ENCODE measurements around the gene TIE1.
A peak's percentile ranks its signal among the peaks of the same experiment; 100 is the strongest.

The TIE1 gene

DNA sequence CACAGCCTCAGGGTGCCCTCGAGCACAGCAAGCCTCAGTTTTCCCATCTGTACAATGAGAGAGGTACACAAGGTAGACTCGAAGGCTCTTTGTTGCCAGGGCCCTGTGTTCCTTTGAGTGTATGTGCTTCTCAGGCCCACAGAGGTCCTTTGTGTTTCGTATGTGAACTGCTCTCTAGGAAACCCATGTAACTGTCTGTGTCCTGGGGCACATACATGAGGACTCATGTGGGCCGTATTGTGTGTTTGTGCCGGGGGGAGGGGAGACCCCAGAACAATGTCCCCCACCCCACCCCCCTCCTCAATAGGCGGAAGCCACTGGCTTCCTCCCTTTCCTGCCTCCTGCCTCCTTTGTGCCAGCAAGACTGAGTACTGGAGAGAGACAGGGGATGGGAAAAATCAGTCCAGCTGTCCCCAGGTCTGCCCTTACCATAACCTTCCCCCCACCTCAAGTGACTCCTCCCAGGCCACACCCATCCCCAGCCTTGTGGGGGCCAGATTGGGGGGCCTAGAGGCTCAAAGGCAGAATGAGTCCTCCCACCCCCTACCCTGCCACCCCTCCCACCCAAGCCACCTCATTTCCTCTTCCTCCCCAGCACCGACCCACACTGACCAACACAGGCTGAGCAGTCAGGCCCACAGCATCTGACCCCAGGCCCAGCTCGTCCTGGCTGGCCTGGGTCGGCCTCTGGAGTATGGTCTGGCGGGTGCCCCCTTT, at the start of gene TIE1:
Gene TIE1, plus strand, starts transcription at position 605 of the 717 bp plus-strand sequence. Its CDS starts 90 bp downstream, at position 695.
- Histone ChIP-seq H3K4me1 (ENCODE audit: insufficient read depth, low read length) (peaks cover 43% of the 10 kb centered on the region), H3K9me3 (ENCODE audit: control insufficient read depth, insufficient read depth, low read length) (no peaks in the 10 kb centered on the region), H3K36me3 (ENCODE audit: insufficient read depth, low read length) (no peaks in the 10 kb centered on the region; the same call in 1 of the 2 replicates), H3K9ac (ENCODE audit: low read depth, low read length) (peak within 1 kb of the TSS; percentile 26; the same call in 1 of the 2 replicates)

DNA sequence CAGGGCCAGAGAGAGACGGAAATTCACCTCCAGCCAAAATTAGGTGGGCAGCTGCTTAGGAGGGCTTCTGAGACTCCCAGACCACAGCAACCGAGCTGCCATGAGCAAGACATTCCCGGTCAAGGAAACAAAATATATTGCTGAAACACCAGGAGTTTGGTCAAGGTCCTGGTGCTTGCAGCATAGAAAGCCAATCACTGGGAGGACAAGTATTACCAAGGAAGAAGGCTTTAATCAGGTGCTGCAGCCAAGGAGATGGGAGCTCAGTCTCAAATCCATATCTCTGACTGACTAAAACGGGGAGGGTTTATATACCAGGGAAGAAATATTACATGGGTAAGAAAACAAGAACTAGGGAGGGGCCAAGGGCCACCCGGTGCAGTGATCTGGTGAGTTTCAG, 49.8 kb upstream of the TIE1 start:
- H3K9ac ChIP-seq (ENCODE audit: low read depth, low read length) = no peak overlapping the region
- H3K36me3 ChIP-seq (ENCODE audit: insufficient read depth, low read length) = no peaks in the 10 kb centered on the region
- no peaks in the 10 kb centered on the region for H3K4me1 ChIP-seq (ENCODE audit: insufficient read depth, low read length)
- peaks cover 15% of the 10 kb centered on the region for H3K9me3 ChIP-seq (ENCODE audit: control insufficient read depth, insufficient read depth, low read length)

- H3K9ac ChIP-seq (ENCODE audit: low read depth, low read length) = no peak overlapping the region
- H3K4me1 ChIP-seq (ENCODE audit: insufficient read depth, low read length) = no peaks in the 10 kb centered on the region
- peaks cover 8% of the 10 kb centered on the region for H3K9me3 ChIP-seq (ENCODE audit: control insufficient read depth, insufficient read depth, low read length)
- no peaks in the 10 kb centered on the region for H3K36me3 ChIP-seq (ENCODE audit: insufficient read depth, low read length)
These were observed 48.6 kb upstream of the TIE1 start for GRCh38 chr1:43252225-43252624.

GRCh38 chr1:43253173-43253572, 47.6 kb upstream of the TIE1 start:
- Histone ChIP-seq H3K4me1 (ENCODE audit: insufficient read depth, low read length) (no peaks in the 10 kb centered on the region), H3K36me3 (ENCODE audit: insufficient read depth, low read length) (no peaks in the 10 kb centered on the region), H3K9me3 (ENCODE audit: control insufficient read depth, insufficient read depth, low read length) (peaks cover 9% of the 10 kb centered on the region), H3K9ac (ENCODE audit: low read depth, low read length) (no peak overlapping the region)

- no peaks in the 10 kb centered on the region for H3K36me3 ChIP-seq (ENCODE audit: insufficient read depth, low read length)
- H3K9me3 ChIP-seq (ENCODE audit: control insufficient read depth, insufficient read depth, low read length) = peaks cover 14% of the 10 kb centered on the region
- no peak overlapping the region for H3K9ac ChIP-seq (ENCODE audit: low read depth, low read length)
- H3K4me1 ChIP-seq (ENCODE audit: insufficient read depth, low read length) = no peaks in the 10 kb centered on the region
These were observed 46.9 kb upstream of the TIE1 start for GRCh38 chr1:43253876-43254275.

DNA sequence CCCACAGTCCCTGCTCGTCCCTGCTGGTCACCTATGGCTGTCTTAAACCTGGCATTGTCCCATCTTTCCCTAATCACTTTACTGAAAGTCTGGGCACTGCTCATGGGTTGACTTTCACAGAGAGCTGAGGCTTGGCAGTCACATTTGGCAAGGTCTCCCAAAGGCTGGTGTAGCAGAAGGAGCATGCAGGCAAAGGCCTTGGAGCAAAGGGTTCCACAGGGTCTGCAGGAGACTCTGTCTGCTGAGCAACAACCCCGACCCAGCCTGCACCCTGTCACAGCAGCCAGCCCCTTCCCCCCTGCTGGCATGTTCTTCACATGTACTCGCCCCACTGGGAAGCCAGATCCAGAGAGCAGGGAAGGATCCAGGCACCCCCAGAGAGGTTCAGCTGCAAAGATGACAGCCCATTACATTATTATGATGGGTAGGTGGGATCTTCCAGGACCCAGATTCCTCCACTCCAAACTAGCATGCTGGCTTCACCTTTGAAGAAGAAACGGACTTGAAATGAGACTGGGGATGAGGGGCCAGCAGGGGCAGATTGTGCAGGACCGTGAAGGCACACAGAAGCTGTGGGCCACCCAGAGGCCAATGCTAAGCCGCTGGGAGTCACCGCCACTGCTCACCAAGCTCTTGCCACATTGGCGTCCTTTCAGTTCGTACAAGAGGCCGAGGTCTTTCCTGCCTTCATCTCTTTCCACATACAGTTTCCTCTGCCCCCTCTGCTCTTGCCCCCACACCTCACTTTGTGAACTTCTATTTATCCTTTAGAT, 45.2 kb upstream of the TIE1 start:
- no peak overlapping the region for H3K9ac ChIP-seq (ENCODE audit: low read depth, low read length)
- peaks cover 11% of the 10 kb centered on the region for H3K9me3 ChIP-seq (ENCODE audit: control insufficient read depth, insufficient read depth, low read length)
- no peaks in the 10 kb centered on the region for H3K4me1 ChIP-seq (ENCODE audit: insufficient read depth, low read length)
- H3K36me3 ChIP-seq (ENCODE audit: insufficient read depth, low read length) = no peaks in the 10 kb centered on the region

DNA sequence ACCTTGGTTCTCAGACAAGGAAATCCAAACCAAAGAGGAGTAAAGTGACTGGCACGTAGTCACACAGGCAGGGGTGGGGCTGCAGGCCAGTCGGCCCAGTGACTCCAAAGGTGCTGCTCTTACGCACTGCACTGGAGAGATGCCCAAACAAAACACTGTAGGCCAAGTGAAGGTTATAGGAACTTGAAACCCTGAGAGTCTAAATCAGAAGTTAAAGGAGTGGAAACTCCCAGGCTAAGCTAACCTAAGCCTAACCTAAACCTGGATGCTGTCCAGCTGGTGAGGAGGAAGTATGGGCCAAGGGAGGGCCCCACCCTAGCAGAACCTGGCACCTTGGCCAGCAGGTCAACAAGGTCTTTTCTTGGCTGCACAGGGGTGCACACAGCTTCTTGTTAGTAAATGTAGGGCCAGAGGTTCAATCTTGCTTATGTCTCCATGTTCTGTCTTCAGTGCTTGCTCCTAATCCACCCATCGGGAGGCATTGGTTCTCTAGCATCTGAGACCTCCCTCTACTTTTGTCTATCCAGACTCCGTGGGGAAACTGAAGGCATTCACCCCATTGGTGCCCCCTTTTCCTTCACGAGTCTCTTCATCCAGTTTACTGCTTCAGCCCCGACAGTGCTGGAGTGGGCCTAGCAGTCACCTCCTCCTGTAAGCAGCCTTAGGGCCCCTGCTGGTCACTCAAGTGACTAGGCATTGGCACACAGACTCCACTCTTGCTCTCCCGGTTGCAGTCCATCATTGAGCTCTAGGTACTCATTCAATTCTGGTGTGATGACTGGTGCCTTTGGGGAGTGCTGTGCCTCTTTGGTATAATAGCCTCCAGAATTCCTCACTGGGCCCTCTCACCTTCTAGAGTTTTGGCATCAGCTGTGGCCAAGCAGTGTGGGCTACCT, 43.9 kb upstream of the TIE1 start:
- H3K36me3 ChIP-seq (ENCODE audit: insufficient read depth, low read length) = no peaks in the 10 kb centered on the region
- peaks cover 17% of the 10 kb centered on the region for H3K9me3 ChIP-seq (ENCODE audit: control insufficient read depth, insufficient read depth, low read length)
- no peak overlapping the region for H3K9ac ChIP-seq (ENCODE audit: low read depth, low read length)
- H3K4me1 ChIP-seq (ENCODE audit: insufficient read depth, low read length) = no peaks in the 10 kb centered on the region

- Histone ChIP-seq H3K9me3 (ENCODE audit: control insufficient read depth, insufficient read depth, low read length) (peaks cover 21% of the 10 kb centered on the region), H3K4me1 (ENCODE audit: insufficient read depth, low read length) (no peaks in the 10 kb centered on the region), H3K9ac (ENCODE audit: low read depth, low read length) (no peak overlapping the region), H3K36me3 (ENCODE audit: insufficient read depth, low read length) (no peaks in the 10 kb centered on the region)
These were observed 42.4 kb upstream of the TIE1 start for GRCh38 chr1:43258370-43258769.

DNA sequence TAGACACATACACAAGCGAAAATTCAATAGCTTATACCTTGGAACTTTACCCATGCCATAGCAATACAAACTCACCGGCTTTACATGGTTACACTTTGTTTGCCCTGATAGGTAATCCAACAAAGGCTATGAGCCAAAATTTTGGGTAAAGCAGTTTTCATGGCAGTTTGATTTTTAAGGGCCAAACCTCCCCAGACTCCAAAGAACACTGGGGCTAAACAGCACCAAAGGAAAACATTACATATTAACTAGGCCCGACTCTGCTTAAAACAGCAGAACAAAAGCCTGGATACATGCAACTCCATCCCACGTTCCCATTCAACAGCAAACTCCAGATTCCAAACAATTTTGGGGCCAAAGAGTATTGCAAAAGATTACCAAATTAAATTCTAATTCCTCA, 35.4 kb upstream of the TIE1 start:
- Histone ChIP-seq H3K9me3 (ENCODE audit: control insufficient read depth, insufficient read depth, low read length) (peaks cover 15% of the 10 kb centered on the region; the same call in 1 of the 2 replicates), H3K36me3 (ENCODE audit: insufficient read depth, low read length) (no peaks in the 10 kb centered on the region), H3K4me1 (ENCODE audit: insufficient read depth, low read length) (peaks cover 10% of the 10 kb centered on the region; the same call in 1 of the 2 replicates)

DNA sequence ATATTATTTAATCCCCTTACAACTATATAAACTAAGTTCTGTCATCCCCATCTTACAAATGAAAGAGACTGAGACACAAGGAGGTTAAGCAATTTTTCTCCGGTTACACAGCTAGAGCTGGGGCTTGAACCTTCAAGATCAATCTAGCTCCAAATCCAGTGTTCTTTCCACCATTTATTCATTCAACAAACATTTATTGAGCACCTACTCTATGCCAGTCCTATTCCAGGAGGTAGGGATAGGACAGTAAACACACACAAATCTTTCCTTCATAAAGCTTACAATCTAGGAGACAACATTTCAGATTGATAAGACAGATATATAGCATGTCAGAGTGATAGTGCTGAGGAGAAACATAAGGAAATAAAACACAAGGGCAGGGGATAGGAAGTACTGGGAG, 33.9 kb upstream of the TIE1 start:
- Histone ChIP-seq H3K4me1 (ENCODE audit: insufficient read depth, low read length) (peaks cover 16% of the 10 kb centered on the region; the same call in 1 of the 2 replicates), H3K9me3 (ENCODE audit: control insufficient read depth, insufficient read depth, low read length) (peaks cover 7% of the 10 kb centered on the region; the same call in 1 of the 2 replicates), H3K9ac (ENCODE audit: low read depth, low read length) (no peak overlapping the region), H3K36me3 (ENCODE audit: insufficient read depth, low read length) (no peaks in the 10 kb centered on the region)

More for the DNA sequence above, 35.4 kb upstream of the TIE1 start:
- no peak overlapping the region for H3K9ac ChIP-seq (ENCODE audit: low read depth, low read length)

DNA sequence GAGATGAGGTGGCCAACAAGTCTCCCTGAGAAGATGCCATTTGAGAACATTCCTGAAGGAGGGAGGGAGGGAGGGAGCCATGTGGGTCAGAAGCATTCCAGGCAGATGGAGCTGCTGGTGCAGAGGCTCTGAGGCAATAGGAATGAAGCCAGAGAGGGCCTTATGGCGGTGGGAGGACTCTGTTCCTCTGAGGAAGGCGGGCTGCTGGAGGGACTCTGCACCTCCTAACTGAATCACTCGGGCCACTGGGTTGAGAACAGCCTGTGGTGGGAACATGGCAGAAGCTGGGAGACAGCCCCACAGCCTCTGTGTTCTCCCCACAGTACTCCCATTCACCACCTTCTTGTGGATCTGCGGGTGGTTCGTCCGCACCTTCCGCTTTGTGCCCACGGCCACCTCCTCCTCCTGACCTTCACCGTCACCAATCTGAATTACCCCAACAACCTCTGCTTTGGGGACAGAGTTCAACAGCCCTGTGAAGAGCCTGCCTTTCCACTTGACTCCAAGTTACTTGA, 33.4 kb upstream of the TIE1 start:
- Histone ChIP-seq H3K36me3 (ENCODE audit: insufficient read depth, low read length) (no peaks in the 10 kb centered on the region), H3K4me1 (ENCODE audit: insufficient read depth, low read length) (peaks cover 18% of the 10 kb centered on the region; the same call in 1 of the 2 replicates), H3K9ac (ENCODE audit: low read depth, low read length) (no peak overlapping the region), H3K9me3 (ENCODE audit: control insufficient read depth, insufficient read depth, low read length) (peaks cover 7% of the 10 kb centered on the region; the same call in 1 of the 2 replicates)

DNA sequence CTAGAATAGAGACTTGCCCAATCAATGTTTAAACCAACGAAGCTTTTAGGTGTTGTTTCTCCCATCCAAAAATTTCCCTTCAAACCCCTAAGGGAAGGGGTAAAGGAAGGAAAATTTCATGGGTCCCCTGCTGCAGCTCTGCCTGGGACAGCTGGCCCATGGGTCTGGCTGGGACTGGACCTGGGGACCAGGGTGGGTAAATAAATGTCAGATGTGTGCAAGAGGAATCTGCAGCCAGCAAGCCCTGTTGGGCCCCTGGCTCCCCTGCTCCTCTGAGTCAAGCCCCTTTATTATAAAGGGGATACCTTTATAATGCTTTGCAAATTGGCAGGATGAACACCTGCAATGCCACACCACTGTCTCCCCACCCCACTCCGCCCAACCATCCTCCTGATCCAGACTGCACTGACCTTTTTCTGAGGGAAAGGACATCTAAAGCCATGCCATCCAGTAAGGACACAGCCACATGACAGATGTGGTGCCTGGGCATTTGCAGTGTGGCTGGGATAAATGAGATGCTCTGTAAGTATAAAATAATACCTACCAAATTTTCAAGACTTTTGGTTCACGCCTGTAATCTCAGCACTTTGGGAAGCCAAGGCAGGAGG, 32.9 kb upstream of the TIE1 start:
- peaks cover 18% of the 10 kb centered on the region; the same call in 1 of the 2 replicates for H3K4me1 ChIP-seq (ENCODE audit: insufficient read depth, low read length)
- 0 out of 2 replicates have a peak, but pooled peaks cover 4% of the 10 kb centered on the region for H3K9me3 ChIP-seq (ENCODE audit: control insufficient read depth, insufficient read depth, low read length)
- no peaks in the 10 kb centered on the region for H3K36me3 ChIP-seq (ENCODE audit: insufficient read depth, low read length)
- no peak overlapping the region for H3K9ac ChIP-seq (ENCODE audit: low read depth, low read length)

DNA sequence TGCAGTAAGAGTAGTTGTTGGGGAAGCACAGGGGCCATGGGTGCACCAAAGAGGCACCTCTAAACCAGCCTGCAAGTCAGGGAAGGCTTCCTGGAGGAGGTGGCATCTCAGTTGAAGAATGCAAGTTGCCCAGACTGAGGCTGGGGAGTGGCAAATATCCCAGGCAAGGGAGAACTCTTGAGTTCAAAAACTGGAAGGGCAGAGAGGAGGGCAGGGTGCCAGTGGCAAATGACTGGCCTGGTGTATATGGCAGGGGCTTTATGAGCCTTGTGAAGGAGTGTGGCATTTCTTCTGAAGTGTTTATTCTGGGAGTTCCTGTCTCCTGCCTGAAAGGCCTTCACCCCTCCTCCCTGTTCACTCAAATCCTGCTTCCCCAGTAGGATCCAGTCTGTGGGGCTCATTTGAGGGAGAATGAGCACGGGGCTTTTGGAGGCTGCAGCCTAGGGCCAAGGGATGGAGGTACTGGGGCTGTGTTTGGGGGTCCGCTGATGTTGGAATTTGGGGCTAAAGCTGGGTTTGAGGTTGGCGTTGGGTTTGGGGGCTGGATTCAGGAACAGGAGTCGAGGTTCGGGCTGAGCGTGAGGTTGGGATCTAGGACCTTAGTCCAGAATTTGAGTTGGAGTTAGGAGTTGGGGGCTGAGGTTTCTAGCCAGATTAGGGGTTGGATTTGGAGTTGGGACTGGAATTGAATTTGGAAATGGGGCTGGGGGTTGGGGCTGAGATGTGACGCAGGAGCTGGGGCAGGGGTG, 31.0 kb upstream of the TIE1 start, which contains the start of gene TMEM125:
Gene TMEM125, plus strand, starts transcription at position 357 of the 749 bp plus-strand sequence. CDS start 2,740 bp downstream, outside the sequence.
- H3K9ac ChIP-seq (ENCODE audit: low read depth, low read length) = peak within 1 kb of the TSS; percentile 54; the same call in 1 of the 2 replicates
- no peaks in the 10 kb centered on the region for H3K36me3 ChIP-seq (ENCODE audit: insufficient read depth, low read length)
- H3K4me1 ChIP-seq (ENCODE audit: insufficient read depth, low read length) = peaks cover 18% of the 10 kb centered on the region; the same call in 1 of the 2 replicates
- 0 out of 2 replicates have a peak, but pooled peaks cover 3% of the 10 kb centered on the region for H3K9me3 ChIP-seq (ENCODE audit: control insufficient read depth, insufficient read depth, low read length)

Measured in ES-I3 (cell line).